ENCODE measurements around the gene NDUFS6.

NDUFS6 gene

DNA sequence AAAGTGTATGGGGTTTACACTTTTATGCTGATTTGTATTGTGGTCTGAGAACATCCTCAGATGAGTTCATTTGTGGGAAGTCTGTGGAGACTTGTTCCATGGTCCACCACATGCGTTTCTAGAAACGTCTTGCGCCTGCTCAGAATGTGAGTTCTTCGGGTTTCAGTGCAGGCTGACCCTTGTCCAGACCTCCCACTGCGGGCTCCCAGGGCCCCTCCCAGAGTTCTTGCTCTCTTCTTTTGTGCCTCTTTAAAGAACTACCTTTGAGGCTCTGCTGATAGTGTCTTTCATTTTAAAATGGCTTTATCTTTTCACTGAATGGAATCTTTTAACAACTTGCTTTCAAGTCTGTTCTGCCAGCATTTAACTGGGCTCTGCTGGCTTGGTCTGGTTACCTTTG, 17.6 kb downstream of the NDUFS6 start:
- no peak for DNase-seq

DNA sequence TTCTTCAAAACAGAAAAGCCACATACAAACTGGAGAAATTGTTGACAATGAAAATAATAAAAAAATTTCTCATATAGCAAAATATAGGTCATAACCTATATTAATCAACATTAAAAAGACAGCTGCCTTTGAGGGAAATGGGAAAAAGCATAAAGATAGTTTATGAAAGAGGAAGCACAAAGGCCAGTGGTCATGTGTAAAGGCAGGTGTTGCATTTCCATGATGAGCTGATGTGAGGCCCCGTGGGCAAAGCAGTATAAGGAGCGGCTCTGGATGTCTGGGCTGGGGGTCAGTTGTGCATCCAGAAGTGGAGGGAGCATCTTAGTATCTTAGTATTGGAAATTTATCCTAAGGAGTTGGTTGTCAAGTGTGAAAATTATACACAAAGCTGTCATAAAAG, 18.3 kb downstream of the NDUFS6 start:
- DNase-seq, result no peak

DNA sequence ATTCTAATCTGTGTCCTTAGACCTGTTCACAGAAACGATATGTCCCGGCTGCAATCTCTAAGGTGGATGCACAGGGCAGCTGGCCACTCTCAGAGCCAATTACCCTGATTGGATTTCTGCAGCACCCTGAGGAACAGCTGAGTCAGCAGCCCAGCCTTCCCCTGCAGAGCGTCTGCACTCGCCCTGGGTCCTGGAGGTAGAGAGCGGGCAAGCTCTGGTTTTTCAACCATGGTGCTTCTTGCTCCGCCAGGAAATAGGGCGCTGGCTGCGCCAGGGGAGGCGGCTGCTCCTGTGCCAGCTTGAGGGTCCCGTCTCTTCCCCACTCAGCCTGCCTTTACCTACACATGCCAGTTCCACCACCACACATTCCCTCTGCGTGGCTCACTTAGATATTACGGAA, 19.2 kb downstream of the NDUFS6 start:
- peak; percentile 31 for DNase-seq

DNA sequence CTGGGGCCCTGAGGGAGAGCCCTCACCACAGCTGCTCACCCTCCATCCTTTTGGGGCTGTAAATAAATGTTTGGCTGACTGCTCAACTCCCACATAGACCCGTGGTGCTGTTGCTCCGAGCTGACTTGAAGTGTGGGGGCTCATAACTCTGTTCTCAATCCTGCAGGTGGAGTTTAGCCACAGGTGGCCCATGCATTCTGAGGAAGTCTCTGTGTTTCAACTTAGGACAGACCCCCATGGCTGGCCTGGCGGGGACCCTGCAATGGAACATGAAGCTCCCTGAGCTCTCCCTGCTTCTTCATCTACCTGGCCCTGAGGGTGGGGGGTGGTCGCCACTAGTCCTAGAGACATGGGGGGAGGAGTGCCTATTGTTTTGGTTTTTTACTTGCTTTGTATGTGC, 19.7 kb downstream of the NDUFS6 start:
- DNase-seq, result peak; percentile 21

DNA sequence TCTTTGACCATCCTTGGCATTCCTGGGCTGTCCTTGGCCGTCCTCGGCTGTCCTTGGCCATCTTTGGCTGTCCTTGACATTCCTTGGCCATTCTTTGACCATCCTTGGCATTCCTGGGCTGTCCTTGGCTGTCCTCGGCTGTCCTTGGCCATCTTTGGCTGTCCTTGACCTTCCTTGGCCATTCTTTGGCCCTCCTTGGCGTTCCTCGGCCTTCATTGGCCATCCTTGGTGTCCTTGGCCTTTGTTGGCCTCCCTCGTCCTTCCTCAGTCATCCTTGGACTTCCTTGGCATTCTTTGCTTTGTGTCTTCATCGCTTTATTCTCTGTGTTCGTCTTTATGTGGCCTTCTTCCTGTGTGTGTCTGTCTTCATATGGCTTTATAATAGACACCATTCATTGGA, 20.7 kb downstream of the NDUFS6 start:
- peak; percentile 15 for DNase-seq

DNA sequence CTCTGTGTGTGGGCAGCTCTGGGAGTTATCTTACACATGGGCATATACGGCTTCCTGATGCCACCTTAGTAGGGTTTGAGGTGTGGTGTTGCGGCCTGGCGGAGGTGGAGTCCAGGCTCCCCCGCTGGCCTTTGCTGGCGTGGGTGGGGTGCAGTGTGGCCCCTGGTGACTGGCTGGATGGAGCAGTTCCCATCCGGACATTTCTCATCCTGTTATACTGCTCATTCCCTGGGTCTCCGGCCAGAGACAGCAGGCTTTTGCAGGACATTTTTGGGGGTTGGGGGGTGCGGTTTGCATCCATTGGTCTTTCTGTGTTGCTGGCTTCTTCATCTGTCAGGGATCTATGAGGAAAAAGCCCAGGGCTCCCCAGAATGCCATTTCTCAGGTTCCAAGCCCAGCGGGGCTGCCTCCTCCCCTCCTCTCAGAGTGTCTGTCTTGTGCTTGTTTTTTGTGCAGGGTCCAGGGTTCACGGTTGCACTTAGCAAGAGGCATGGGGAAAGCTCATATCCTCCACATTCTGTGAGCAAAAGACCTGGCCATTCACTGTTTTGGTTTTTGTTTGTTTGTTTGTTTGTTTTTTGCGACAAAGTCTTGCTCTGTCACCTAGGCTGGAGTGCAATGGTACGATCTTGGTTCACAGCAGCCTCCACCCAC, 22.3 kb downstream of the NDUFS6 start:
- peak; percentile 19 for DNase-seq

DNA sequence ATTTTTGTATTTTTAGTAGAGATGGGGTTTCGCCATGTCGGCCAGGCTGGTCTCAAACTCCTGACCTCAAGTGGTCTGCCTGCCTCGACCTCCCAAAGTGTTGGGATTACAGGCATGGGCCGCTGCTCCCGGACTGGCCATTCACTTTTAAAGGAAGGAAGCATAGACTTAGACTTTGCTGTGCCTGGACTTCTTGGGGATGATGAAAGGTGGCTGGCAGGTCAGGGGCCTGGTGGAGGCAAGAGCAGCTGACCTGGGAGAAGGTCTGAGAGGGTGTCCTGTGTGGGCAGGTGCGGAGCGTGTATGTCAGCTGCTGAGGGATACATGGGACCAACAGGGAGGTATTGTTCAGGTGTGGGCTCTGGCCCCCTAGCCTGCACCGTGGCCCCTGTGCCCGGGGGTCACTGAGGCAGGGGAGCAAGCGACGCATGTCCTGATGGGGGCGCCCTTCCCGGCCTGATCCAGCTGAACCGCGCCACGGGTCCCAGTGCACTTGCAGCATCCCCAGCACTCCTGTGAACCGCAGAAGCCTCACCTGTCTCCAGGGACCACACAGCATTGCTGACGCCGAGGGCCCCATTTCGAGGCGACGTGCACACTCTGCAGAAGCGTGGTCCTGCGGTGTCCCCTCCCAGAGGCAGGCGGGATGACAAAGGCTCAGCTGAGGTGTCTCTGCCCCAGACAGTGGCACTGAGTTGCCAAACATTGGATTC, 23.1 kb downstream of the NDUFS6 start:
- DNase-seq, result peak; percentile 23

DNA sequence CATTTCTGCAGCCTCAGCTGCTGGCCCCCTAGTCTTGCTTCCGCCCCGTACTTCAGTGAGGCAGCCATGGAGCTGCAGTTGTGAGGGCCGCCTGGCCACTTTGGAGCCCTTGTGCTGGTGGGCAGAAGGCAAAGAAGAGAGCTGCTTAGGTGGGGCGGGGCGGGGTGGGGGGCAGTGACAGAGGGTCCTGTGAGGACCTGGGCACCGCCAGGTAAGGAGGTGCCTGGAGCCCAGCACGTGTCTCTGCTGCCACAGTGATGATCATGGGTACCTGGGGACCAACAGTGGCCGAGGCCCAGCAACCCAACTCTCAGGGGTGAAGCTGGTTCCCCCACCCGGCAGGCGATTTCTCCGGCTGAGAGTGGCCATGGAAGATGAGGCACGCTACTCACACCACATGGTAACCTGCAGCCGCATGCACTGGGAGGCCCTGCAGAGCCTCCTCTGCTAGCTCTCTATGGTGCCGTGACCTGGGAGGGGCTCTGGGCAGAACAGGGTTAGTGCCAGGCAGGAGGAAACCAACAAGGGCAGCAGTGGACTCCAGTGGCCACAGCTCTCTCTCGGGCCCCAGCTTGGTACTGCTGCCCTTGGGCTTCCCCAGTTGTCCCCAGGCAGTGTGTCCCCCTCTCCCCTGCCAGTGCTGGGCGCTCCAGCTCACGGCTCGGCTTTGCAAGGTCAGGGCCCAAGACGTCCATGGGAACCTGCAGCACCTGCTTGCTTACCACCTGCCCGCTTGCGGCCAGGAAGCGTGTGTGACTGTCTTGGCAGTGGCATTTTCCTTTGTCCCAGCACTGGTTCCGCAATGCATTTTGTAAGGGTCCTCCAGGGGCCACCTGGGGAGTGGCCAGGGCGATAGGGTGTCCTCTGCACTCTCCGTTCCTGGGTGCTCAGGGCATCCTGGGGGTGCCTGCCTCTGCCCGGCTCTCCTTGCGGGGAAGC, 24.0 kb downstream of the NDUFS6 start:
- DNase-seq, result peak; percentile 42

DNA sequence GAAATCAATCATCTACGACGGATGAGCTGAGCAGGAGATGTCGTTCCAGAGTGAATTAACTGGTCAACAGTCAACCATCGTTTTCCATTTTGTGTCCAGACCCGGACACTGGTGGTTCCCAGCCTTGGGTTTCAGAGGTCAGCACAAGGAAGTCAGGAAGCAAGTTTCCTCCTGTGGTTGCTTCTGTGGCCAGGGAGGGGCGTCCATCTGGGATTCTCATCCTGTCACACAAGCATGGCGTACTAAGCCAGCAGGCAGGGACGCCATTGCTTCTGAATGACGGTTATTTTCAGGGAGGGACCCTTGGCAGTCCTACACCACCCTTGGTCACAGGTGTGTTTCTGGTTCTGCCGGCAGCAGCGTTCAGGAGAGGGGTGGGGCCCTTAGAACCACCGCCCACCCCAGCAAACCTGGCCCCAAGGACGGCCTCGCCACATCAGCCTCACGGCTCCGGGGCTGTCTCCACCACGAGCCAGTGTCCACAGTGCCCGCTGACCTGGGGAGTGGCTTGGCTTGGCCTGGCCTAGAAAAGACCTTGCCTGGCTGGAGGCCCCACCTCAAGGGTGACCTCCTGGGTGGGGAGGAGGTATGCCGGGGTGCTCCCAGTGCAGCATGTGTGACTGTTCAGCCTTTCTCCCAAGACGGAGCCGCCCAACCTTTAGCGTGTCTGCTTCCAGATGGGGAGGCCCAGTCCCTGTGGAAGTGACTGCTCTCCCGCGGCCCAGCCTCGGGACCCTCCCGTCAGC, 25.2 kb downstream of the NDUFS6 start:
- peak; percentile 31 for DNase-seq

DNA sequence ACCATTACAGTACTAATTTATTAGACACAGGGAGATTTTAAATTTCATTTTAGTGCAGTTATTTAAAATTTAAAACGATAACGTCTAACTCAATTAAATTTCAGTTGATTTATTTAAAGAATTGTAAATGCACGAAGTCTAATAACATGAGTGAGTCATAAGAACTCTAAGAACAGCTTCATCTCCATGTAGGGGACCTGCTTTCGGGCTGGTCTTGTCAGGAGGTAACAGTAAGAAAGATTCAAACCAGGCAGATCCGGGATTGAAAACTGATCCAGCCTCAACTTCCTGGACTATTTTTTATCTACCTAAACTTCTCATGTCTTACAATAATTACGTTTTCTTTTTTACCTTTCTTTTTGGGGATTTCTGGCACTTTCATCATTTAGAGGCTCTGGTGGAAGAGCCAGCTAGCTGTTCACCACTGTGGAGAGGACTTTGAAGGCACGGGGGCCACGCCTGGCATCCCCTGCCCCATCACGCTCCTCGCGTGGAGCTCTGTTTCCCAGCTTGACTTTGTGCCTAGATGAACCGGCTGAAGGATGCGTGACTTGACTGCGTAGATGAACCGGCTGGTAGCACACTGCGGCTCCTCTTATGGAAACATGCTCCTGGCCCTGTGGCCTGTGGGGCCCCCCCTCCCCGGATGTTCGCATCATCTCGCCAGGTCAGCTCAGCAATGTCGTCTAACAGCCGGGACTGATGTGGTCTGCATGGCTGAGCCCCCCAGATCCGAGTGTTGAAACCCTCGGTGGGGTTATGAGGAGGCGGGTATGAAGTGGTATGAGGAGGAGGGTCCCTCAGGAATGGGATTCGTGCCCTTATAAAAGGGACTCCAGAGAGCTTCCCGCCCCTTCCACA, 26.0 kb downstream of the NDUFS6 start:
- peak; percentile 19 for DNase-seq

DNA sequence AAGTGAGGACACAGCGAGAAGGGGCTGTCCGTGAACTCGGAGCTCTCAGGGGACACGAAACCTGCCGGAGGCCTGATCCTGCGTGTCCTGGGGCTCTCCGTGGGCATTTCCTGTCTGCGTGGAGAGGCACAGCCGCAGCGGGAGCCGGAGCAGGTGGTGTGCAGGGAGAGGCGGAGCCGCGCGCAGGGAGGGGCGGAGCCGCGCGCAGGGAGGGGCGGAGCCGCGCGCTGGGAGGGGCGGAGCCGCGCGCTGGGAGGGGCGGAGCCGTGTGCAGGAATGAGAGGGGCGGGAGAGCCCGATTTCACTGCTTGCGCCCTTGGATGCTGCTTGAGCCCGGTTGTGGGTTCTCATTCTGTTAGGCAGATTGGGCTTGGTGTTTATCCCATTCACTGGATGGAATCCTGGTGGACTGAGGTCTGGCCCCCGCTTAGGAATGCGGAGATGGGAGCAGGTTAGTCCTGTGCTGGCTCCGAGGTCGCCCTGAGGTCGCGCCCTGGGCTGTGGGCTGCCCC, 26.7 kb downstream of the NDUFS6 start:
- DNase-seq, result peak; percentile 37

DNA sequence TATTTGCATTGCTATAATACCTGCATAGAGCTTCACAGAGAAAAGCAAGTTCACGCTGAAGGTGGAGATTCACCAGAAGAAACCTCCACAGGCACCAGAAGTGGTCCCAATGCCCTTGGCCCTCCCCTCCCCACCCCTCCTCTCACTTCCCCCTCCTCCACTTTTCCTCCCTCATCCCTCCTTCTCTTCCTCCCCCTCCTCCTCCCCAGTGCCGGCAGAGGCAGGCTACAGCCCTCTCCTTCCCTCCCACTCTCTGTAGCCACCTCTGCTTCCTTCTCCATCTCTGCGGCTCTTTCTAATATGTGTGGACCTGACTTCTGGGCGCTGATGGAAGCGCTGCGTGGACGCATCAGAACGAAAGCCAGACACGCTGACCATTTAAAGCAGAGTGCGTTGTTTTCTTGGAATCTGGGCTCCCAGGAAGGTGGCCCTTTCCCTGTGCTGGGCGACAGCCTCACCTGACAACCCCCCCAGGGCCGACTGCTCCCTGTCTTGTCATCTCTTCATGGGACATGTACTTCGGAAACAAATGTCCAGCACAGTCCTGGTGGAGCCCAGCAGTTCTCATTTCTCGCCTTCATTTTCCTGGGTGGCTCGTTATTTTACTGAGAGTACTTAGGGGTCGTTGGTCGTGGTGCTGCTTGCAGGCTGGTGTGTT, 29.5 kb downstream of the NDUFS6 start:
- DNase-seq, result peak; percentile 13

DNA sequence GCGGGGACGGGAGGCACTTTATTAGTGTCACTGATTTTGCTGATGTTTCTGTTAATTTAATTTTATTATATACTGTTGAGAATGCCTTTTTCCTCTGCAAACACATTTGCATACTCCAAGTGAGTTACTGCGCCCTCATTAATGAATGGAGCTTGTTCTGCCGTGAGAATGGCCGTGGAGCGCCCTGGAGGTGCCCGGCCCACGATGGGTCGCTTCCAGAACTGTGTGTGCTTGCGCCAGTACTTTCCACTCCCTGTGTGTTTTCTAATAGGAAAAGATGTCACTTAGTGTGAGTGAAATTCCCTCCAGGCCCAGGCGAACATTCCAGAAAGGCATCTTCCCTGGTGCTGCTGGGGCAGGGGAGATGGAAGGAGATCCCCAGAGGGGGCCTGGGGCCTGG, 30.1 kb downstream of the NDUFS6 start:
- DNase-seq, result no peak

DNA sequence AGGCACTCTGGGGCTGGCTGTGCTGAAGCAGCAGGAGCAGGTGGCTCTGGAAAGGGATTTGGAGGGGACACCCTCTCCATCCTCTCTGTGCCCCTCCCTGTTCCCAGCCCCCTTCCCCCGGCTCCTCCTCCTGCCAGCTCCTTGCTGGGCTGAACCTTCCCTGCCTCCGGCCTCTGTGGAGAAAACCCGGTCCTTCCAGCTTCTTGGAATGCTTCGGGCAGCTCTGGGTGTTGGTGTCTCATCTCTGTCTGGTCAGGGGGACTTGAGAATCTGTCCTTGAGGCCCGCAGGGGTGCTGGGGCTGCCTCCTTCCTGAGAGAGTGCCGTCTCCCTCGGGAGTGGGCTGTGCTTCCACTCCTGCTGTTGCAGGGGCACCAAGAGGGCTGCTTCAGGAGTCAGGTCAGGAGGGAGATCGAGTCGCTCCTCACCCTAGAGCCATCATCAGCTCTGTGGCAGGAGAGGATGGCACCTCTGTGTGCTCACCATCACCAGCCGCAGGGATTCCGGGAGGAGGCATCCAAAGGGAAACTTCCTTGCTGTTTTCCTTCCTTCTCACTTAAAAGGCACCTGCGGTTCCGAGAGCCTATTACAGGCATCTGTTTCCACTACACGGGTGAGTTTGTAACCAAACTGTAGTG, 30.6 kb downstream of the NDUFS6 start:
- peak; percentile 24 for DNase-seq

DNA sequence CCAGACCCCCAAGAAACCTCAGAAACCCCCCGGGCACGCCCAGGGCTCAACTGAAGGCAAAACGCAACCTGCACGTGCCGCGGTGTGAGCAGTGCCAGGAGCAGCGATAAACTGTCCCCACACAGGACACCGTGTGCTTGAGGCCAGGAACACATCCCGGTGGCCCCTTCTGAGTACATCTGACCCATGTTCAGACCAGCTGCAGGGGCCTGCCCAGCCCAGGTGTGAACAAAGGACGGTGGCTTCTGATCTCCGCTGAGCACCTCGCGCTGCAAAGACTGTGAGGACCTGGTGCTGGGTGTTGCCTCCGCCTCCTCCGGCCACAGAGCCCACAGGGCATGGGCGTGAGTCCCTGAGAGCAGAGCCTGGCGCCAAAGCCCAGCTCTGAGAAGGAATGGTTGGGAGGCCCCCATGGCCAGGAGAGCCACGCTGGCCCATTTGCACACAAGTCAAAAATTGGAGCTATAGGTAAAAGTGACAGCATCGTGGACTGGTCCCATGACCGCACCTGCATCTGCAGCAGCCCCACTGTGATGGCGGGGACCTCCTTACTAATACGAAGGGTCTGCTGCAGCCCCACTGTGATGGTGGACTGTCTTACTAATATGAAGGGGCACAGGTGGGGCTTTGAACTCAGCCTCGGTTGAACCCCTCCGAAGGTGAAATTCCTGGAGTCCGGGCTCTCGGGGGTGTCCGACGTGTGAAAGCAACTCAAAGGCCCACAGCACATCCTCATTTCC, 31.5 kb downstream of the NDUFS6 start:
- DNase-seq, result peak; percentile 41

DNA sequence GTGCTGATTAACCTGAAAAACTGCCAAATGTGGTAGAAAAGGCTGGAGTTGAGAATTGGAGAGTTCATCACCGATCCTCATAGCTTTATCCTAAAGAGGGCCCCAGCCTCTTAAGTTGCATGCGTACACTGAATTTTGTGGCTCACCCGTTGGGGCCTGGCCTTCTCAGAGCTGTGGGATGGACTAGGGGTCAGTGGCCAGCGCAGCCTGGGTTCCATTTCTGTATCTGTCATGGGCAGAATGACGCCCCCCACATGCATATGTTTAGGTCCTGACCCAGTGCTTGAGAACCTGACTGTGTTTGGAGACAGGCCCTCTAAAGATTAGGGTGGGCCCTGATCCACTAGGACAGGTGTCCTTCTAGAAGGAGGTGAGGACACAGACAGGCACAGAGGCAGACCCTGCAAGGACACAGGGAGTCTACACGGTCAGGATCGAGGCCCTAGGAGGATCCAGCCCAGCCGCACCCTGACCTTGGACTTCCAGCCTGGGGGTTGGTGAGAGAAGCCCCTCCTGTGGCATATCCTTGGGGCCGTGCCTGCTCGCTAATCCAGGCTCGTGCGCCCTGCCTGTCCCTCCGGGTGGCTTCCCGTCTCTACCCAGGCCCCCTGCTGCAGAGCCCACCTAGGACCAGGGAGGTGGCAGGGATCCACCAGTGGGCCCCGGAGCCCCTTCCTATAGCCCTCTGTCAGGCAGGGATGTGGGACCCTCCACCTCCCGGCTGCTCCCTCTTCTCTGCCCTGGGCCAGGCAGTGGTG, 32.2 kb downstream of the NDUFS6 start:
- DNase-seq, result peak; percentile 3

DNA sequence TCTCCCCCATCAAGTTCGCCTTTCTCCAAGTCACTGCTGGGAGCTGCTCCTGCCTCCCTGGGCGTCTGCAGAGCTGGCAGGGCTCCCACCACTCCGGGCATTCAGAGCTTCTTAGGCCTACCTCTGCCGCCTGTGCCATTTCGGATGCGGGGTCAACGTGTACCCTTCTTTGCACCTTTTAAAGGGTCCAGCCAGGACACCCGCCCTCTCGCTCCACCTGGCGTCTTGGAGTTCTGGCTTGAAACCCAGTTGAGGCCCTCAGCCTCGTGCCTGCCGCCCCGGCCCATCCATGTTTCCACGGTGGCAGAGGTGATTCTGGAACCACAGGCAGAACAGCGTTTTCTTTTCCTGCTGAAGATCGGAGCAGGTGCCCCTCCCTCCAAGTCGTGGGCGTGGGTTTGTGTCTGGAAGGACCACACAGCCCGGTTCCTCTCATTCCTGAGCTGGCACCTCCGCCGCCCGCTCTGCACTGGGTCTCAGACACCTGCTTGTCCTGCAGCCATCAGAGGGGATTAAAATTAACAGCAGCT, 32.9 kb downstream of the NDUFS6 start:
- peak; percentile 40 for DNase-seq

DNA sequence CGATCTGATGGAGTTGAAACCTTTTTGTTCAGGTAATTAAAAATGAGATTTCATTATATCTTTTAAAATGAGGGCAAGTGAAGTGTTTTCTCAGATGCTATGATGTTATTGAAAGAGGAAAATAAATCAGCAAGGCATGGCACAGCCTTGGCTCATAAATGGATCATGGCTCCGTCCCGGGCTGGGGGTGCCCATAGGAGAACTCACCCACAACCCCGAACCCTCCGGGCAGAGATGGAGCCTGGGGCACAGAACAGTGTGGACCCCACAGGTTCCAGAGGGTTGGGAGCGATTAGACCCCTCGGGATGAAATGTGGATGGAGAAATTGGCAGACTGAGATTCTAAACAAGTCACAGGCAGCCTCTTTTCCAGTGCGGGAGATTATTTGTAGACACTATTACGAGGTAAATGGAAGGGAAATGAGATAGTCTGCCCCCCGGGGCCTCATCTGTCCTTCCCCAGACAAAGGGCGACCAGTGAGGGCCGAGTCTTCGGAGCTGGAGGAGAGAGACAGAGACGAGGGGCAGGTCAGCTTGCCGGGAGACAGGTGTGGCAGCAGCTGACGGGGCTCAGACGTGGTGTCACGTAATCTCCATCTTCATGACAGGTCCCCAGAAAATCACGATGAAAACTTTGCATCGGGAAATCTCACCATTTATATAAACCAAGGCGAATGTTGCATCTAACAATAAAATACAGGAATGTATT, 33.7 kb downstream of the NDUFS6 start:
- peak; percentile 30 for DNase-seq
